GM18873 (cell line): ENCODE results near the gene EHF.

Experiments used
- ATAC-seq: cut with Tn5 transposase; IDR thresholded peaks from one replicate; pipeline ENCODE4 v1.9.1; 2021; ENCODE audit warnings: mild to moderate bottlenecking, moderate library complexity, moderate number of reproducible peaks; ENCODE audit not compliant: unreplicated experiment, low FRiP score

The EHF gene

DNA sequence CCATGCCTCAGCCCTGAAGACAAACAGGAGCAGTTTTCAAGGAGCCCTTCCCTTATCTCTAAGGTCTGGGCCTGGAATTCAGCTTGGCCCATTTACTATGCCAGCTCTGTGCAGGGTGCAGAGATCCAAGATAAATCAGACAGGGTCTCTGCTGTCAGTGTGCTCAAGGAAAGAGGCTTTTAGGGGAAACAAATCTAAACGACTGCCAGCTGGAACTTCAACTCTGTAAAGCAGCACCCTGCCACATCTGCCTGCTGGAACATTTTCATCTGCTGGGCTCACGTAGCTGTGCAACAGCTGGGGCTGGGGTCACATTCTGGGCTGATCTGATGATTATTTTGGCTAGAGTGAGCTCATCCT is 19.8 kb upstream of the EHF start:
- ATAC-seq: no peak

DNA sequence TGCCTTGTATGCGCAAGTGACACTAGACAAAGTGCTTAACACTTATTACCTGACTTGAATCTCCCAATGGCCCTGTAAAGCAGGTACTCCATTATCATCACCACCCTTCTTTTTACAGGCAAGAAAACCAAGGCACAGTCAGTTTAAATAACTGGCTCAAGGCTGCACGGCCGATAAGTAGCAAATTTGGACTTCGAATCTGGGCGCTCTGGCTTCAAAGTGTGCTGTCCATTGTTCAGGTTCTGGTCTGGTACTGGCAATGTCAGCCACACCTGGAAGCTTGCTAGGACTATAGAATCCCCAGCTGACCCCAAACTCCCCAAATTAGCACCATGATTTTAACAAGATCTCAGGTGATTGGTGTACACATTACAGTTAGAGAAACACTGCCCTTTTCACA is 19.3 kb upstream of the EHF start:
- no peak for ATAC-seq

DNA sequence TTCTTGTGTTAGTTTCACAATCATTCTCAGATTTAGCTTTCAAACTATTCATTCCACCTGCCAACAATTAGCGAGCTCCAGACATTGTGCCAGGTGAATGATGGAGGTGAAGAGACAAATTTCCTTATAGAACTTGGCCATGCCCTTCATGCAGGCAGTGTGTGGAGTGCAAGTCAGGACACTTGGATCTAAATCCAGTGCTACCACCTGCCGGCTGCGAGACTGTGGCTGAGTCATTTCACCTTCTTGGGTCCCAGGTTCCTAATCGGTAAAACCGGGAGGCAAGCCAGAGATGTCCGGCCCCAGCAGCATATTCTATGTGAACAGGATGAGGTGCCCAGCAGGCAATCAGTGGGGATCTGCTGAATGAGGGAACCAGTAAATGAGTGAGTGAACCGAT is 18.6 kb upstream of the EHF start:
- ATAC-seq: no peak

DNA sequence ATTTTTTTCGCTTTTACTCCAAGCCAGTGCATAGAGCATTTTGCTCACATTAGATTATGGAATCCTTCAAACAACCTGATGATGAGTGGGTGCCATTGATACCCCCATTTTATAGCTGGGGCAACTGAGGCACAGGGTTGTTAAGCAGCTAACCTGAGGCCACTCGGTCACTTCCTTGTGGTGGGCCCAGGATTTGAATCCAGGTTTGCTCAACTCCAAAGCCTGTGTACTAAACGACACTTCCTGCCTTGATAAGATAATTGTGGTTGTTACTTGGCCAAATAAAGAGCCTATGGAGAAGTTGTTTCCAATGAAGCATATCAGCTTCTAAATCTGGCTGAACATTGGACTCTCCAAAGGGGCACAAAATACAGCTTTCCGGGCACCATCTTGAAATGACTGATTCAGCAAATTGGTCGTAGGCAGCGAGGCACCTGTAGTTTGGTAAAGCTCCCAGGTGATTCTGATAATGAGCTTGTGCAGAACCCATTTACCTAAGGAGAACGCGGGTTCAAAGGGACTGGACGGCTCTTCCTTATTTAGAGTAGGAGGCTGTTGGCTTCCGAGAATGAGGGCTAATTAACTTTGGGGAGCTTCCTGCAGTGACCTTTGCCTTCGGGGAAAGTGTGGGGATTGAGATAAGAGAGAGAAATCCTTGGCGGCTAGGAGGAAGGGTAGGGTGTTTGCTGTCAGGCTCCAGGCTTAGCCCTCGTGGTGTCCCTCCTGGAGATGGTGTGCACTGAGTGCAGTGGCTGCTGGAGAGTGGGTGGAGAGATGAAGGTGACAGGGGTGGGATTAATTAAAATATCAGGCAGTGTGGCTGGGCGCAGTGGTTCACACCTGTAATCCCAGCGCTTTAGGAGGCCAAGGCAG is 17.5 kb upstream of the EHF start:
- ATAC-seq: no peak

DNA sequence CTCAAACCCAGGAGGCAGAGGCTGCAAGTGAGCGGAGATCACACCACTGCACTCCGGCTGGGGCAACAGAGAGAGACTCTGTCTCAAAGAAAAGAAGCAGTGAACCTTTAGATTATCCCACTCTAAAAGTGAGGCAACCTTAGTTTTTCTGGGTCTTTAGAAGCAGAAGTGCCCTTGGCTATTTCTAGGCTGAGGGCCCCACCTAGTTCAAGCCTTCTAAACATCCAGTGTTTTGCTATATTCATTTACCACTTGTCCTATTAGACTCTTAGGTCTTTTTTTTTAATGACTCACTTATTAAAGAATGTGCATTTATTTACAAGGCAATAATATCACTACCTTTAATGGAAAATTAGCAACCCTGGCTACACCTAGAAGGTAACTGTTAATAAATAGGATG is 16.7 kb upstream of the EHF start:
- no peak for ATAC-seq

DNA sequence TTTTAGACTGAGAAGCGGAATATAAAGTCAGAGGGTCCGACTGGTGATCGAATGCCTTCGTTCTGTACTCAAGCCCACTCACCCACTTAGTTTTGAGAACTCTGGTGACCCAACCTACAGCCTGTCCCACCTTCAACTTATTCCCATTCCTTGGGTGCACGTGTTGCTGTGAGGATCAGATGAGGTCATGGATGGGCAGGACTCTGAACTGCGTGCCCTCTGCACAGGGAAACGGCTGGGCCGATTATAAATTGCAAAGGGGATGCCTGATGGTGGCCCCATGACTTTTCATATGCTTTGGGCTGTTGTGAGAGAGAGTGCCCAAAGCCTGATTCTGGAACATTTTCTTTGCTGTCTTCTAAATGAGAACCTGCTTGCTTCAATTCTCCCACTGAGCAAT is 16.0 kb upstream of the EHF start:
- no peak for ATAC-seq

DNA sequence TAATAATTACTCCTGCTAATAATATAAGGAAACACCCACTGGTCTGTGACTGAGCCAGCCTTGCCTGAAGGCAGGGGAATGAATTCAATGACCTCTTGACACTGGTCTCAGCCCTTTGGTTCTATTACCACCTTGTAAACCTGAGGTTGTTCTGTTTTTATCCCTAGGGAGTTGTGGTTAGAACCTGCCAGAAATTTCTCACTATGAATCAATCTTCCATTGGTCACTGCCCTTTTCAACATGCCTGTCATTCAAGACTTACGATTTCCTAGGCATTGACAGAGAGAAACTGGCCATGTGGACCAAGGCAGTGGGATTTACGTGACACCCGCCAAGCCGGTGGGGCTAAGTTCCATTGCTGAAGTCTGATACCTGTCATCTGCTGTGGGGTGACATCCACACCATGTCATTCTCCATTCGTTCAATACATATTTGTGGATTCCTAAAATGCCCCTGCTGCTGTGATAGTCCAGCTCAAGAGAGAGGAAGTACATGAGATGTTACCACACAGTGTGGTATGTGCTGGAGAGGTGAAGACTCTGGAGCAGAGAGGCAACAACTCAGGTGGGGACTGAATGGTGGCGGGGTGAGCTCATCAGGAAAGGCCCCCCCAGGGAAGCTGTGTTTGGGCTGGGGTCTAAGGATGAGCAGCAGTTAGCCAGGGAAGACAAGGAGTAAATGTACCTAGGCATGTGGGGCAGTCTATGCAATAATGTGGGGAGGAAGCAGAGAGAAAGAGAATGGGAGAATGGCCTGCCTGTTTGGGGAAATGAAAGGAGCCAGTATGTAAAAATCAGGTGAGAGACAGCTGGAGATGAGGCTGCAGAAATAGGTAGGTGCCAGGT is 15.2 kb upstream of the EHF start:
- no peak for ATAC-seq

DNA sequence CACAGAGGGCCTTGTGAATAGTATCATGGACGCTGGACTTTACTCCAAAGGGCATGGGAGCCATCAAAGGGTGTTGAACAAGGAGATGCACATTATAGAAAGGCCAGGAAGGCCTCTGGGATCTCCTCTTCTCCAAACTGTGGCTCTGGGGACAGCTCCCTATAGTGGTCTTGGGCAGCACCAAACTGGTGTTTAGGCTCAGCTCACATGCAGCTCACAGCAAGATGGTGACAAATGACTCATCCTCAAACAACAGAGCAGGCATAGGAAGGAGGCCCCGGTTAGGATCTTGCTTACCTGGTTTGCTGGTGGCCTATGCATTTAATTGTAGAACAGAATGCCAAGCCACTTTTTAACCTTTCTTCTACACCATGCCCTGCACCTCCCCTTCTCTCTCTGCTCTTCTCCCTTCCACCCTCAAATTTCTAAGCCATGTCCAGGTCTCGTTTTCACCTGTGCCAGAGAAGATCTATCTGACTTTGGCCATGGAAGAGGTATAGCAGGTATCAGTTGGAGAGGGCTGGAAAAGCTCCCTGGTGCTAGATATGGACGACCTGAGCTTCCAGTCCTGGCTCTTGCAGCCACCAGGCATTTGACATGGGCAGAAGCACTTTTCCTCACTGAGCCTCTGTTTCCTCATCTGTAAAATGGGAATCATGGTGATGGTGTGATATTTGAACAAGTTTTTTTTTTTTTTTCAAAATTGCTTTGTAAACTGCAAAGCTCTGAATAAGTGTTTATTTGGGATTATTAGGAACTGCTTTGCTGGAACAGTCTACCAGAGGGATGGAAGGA is 14.4 kb upstream of the EHF start:
- ATAC-seq: no peak

DNA sequence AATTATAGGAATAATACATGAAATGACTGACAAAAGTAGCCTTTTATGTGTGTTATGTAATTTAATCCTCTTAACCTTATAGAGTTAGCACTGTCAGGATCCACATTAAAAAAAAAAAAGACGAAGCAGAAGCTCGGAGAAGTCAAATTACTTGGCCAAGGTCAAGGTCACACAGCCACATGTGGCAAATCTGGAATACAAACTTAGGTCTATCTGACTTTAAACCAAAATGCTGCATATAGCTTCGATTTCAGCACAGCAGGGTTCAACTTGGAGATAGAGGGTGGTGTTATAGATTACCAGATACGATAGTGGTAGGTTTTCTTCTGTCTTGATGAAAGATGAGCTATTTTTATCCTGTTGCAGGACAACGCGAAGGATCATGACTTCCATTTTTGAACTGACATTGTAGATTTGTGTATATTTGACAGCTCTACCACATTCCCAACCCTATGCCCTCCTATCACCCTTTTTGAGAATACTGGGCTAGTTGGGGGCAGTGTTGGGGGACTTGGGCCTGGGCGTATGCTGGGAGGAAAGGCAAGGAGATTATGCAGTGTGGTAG is 11.6 kb upstream of the EHF start:
- no peak for ATAC-seq

DNA sequence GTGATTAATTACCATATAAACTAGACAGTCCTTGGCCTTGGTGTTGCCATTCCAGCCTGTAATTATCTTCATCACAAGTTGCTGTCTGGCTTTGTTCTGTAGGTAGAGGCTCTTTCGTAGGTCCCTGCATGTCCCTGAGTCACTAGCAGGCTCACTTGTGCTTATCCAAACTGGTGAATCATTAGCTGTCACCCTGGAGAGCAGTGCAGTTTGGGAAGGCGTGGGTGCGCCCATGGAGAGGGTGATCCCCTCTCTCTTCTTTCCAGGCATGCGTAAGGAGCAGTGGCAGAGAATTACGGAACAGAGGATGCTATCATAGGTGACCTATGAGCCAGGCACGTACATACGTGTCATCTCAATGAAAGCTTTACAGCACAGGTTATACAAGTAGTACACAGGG is 11.0 kb upstream of the EHF start:
- ATAC-seq: no peak

DNA sequence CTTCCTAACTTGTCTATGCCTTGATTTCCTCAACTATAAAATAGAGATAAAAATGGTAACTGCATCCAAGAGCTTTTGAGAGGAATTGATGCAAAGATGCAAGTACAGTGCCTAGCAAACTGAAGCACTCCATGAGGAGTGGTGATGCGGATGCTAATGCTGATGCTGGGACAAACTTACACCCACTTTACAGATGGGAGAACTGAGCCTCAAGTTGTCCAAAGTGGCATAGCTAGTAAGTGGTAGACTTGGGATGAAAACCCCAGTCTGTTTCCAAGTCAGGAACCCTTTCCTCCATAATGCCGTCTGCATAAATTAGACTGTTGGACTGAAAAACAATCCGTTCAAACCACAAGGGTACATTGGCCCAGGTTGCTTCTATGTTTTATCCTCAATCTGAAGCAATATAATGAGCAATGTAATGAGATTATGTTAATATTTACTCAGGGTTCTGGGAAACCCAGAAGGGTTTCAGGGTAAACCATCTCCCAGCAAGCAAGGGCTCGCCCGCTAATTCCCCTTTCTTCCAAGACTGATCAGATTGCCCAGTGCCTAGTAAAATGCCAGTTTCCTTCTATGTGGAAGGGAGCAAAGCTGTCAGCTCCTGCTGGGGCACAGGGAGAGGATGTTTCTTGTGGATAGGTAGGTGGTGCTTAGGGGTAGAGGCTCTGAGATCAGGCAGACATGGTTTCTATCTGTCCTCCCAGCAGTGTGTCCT is 10.4 kb upstream of the EHF start:
- ATAC-seq: no peak

DNA sequence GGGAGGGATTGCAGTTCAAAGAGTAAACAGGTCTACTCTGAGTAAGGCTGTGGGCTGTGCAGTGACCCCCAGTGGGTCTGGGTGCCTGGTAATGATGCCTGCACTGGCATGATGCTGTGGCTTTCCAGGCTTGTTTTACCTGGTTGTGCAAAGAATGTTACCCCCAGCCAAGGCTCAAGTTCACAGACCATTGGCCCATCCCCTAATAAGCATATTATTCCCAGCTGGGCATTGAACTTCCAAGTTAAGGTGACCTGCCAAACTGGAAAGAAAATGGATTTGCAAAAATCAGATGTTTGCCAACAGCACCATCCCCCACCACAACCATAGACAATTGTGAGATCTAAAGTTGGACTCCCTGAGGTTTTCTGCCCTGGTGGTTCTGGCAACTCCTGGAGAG is 7.9 kb upstream of the EHF start:
- ATAC-seq: no peak

DNA sequence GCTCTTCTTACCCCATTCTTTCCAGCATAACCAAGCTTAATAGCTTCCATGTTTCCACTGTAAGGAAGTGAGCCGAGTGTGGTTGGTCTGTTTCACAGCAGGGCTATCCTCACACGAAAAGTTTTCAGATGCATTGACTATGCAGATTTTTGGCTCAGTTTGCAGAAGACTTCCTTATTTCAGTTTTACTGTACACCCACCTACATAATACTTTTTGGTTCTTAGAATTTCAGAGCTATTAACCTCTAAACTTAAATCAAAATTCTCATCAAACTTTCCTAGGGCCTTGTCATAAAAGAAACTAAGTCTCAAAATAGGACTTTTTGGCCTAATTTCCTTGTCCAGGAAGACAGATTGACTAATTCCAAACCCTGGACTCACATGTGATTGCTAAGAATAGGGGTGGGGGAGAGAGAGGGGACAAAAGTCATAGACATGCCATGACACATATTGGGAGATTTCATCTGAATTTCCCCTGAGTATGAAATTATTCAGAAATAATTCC is 7.3 kb upstream of the EHF start:
- peak; percentile 77 for ATAC-seq

DNA sequence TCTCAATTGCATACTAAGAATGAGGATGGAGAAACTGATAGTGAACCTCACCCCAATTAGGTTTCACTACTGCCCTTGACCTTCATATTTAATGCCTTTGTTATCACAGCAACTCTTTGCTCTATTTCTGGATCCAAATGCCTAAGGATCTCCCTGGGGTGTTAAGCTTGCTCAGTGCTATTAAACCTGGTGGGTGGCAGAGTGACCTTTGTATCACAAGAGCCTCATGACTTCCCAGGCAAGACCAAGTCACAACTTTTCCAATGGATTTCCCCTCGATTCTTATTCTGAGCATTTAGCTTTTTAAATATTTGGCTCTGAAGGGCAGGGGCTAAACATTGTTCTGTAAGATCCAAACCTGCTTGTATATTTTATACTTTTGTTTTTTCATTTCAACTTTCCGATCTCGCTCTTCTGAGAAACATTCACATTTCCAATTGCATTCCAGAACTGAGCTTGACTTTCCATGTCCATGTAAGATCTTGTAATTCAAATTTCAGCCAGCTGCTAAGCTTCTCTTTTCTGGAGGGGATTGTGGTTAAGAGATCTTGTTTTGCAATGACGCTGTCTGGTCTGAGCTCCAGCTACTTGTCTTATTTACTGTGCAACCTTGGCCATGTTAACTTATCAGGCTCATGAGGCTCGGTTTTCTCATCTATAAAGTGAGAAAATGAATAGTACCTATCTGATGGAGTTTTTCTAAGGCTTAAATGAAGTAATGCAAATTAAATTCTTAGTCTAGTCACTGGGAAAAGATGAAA is 6.4 kb upstream of the EHF start:
- ATAC-seq: no peak

DNA sequence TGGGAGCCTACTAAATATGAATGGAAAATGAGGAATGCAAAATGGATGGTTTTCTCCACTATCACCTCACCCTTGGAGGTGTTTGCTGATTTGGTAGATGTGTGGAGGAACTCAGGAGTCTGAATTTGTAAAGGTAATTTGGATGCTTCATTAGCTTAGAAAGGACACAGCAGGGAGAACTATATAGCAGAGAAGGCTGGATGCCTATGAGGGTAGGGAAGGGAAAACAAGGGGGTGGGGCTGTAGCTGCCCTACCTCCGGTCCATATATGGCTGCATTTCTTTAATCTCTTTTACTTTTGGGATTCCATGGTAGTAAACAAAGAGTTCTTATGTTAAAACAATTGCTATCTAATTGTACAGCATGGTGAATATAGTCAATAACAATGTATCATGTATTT is 4.8 kb upstream of the EHF start:
- no peak for ATAC-seq

DNA sequence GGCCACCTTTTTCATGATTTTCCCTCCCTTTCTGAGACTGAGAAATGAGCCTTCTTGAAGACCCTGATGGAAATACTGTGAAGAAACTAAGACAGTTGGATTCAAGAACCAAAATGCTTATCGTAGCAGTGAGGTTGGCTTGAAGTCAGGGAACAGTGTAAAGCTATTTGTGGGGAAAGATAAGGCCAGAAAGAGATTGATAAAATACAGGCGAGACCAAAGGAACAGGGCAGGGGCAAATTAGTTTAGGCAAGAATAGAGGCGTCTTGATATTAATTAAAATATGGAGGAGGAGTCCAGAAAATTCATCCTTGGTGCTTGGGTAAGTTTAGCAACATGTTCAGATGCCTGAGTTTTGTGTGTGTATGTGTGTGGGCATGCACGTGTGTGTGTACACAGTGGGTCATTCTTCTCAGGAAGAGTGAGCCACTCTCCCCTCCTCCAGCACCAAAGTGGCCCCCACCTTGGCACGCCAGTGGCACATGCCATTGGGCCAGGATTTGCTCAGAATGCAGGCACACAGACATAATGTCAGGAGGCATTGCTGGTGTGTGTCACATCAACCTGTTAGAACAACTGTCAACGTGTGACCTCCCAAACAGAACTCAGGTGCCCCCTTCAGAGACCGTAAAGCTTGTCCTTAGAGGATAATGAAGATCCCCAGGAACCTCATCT is 3.9 kb upstream of the EHF start:
- ATAC-seq: no peak

DNA sequence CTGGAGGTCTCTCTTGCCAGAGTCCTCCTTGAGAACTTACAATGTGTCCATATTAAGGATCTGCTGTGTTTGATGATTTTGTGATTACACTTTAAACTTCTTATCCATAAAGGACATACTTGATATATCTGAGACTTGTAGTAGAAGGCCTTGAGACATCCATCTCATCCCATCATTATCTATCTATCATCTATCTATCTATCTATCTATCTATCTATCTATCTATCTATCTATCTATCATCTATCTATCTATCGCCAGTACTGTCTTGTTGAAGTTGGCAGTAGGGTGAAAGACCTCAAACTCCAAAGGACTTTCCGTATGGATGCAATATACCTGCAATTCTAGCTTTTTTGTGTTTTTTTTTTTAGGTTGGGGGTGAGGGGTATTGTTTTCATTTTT is 2.5 kb upstream of the EHF start:
- ATAC-seq: no peak

DNA sequence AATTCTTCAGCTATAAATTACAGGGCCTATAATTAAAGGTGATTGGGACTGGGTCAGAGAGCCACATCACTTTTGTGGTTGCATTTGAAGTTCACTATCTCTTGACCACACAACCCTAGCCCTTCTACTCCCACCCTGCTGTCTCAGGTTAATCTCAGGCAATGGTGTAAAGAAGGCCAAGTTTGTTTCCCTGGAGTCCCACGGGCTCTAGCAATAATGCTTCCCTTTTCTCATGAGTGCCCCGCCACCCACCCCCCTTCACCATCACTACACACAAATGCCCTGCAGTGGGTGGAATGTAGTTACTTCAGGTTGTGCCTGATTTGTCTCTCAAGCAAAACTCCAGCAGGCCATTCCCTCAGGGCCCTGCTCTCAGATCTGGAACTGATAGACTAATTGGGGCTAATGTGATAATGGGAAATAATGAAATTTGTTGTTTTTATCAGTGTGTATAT is 1.8 kb upstream of the EHF start:
- no peak for ATAC-seq

DNA sequence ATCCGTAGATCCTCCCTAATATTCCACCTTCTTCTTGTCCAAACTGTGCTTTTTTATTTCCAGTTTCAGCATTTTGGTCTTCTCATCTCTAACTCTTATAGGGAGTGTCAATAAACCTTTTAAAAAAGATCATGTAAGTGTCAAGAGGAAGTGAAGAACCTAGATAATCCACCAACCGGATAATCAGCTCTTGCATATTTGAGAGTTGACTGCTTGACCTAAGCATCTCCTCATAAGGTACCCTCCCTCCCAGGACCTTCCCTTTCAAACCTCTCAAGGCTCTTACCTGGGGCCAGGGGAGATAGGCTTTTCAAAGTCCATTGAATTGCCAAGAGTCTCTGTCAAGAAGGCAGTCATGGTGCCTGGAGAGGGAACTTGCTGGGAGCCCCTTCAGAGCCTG is 691 bp upstream of the EHF start:
- ATAC-seq: no peak
